Right lobe of liver (tissue), 6 donors: ENCODE results near the gene RAB5IF. TPM values are rescaled to one million over a fixed set of nuclear protein-coding genes. Genes with fewer than 3 reads are reported as not detected.
A peak's percentile ranks its signal among the peaks of the same experiment; 100 is the strongest.
"Not testable (repeated sequence)": the region's sequence is repeated elsewhere in the genome, so short reads cannot be mapped to it uniquely, and the experiment has no call there.

ENCODE experiments used
- ATAC-seq, 4 donors: fragments of 200-7000 bp; cut with Tn5 transposase; one replicate each; pipeline ENCODE4 v1.9.1; 2020; ENCODE audit warnings: mild to moderate bottlenecking in 4 of 4, moderate library complexity in 4 of 4
- DNase-seq, 3 donors: peaks; one replicate each; pipeline ENCODE4 v3.0.0-alpha.2; 2020
- H3K27ac ChIP-seq, 3 donors: fragments of 200-600 bp; one replicate each; pipeline ENCODE4 v1.8.0; 2022
- H3K27me3 ChIP-seq, 2 donors: fragments of 200-600 bp; one replicate each; pipeline ENCODE4 v1.8.0; 2022
- H3K36me3 ChIP-seq, 4 donors: fragments of 200-600 bp; sonication (generic) in 1 of 4; one replicate each; pipeline versions ENCODE4 v1.5.1 to v1.8.0; 2017 to 2022; ENCODE audit warnings: control low read depth in 1 of 4
- H3K4me1 ChIP-seq, 4 donors: fragments of 200-600 bp; sonication (generic) in 1 of 4; one replicate each; pipeline versions ENCODE4 v1.5.1 to v1.8.0; 2017 to 2022; ENCODE audit warnings: control low read depth in 1 of 4
- H3K4me3 ChIP-seq, 3 donors: fragments of 200-600 bp; one replicate each; pipeline ENCODE4 v1.8.0; 2022
- H3K9me3 ChIP-seq, 4 donors: fragments of 200-600 bp; sonication (generic) in 1 of 4; one replicate each; pipeline versions ENCODE4 v1.5.1 to v1.8.0; 2017 to 2022; ENCODE audit warnings: control low read depth in 1 of 4
- POLR2A ChIP-seq: fragments of 450-650 bp; IDR thresholded peaks from one replicate; pipeline ENCODE4 v1.6.1; 2017; ENCODE audit warnings: antibody characterized with exemption, mild to moderate bottlenecking
- WGBS: methylation state at CpG from one replicate; pipeline ENCODE4 v1.1.6; 2018; ENCODE audit warnings: low coverage, low lambda C conversion rate; ENCODE audit not compliant: insufficient coverage; ENCODE audit errors: missing lambda C conversion rate; 5-methylcytosine and 5-hydroxymethylcytosine counted together
- intact Hi-C, 2 donors: fragments of 100-400 bp; cut with DNase I; formaldehyde crosslinking; loops; one replicate each; pipeline versions ENCODE4 v1.11.2 to v1.14.1; 2022
- total RNA-seq, 6 experiments: library from RNA; depleted of rRNA in 2 of 6; stranded (reverse); fragments of >200 nt in 2 of 6; fragmentation: NEBNext Ultra II Directional in 3 of 6; extraction: Animal tissue kit (Norgen Biotek cat#: 25700) in 3 of 6; gene quantifications; one replicate each; pipeline versions ENCODE4 v1.1.0 to v1.2.4, GENCODE V29; 2016 to 2023
- TF ChIP-seq, protein P1 (sequence below), 4 donors: fragments of 200-600 bp in 3 of 4; fragments of 450-650 bp in 1 of 4; IDR thresholded peaks; one replicate each; pipeline versions ENCODE4 v1.5.1 to v1.8.0; 2016 to 2022; ENCODE audit warnings: antibody characterized with exemption in 4 of 4, mild to moderate bottlenecking in 2 of 4
- donor health status: DM: no; HTN: yes; CAD: no.
- donor health status: DM: no; HTN: no; CAD: no.
- donor health status: DM: no; HTN: no; CAD: no.
- donor health status: DM: no; HTN: yes; CAD: no.
- donor health status: DM: no; HTN: yes; CAD: no.

The RAB5IF gene
- total RNA-seq, 6 experiments from 2014 or later = 78.1 to 232 (median 125) TPM

GRCh38 chr20:36634342-36634741 lies 28.8 kb downstream of the RAB5IF start:
- 94% methylated on average over 6 of the region's 11 CpGs for WGBS
- no peak for DNase-seq
- intact Hi-C loops = no loop called here

GRCh38 chr20:36638876-36639400 lies 33.4 kb downstream of the RAB5IF start:
- DNase-seq, H3K27me3 ChIP-seq, H3K4me1 ChIP-seq, ATAC-seq, H3K9me3 ChIP-seq, H3K36me3 ChIP-seq, H3K4me3 ChIP-seq, intact Hi-C loops, H3K27ac ChIP-seq: not testable (repeated sequence)
- 91% methylated on average over 11 of the region's 12 CpGs for WGBS

More at GRCh38 chr20:36634342-36634741, 28.8 kb downstream of the RAB5IF start:
- Histone ChIP-seq H3K4me3 (no peak overlapping the region), H3K36me3 (no peaks in the 10 kb centered on the region), H3K27me3 (no peaks in the 10 kb centered on the region), H3K4me1 (no peaks in the 10 kb centered on the region), H3K9me3 (no peaks in the 10 kb centered on the region), H3K27ac (no peak overlapping the region)
- ATAC-seq = no peak
- TF ChIP-seq POLR2A = no peak
- TF ChIP-seq, protein P1, sequence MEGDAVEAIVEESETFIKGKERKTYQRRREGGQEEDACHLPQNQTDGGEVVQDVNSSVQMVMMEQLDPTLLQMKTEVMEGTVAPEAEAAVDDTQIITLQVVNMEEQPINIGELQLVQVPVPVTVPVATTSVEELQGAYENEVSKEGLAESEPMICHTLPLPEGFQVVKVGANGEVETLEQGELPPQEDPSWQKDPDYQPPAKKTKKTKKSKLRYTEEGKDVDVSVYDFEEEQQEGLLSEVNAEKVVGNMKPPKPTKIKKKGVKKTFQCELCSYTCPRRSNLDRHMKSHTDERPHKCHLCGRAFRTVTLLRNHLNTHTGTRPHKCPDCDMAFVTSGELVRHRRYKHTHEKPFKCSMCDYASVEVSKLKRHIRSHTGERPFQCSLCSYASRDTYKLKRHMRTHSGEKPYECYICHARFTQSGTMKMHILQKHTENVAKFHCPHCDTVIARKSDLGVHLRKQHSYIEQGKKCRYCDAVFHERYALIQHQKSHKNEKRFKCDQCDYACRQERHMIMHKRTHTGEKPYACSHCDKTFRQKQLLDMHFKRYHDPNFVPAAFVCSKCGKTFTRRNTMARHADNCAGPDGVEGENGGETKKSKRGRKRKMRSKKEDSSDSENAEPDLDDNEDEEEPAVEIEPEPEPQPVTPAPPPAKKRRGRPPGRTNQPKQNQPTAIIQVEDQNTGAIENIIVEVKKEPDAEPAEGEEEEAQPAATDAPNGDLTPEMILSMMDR (IDR thresholded peaks at IDR 0.05) = no peak

DNA sequence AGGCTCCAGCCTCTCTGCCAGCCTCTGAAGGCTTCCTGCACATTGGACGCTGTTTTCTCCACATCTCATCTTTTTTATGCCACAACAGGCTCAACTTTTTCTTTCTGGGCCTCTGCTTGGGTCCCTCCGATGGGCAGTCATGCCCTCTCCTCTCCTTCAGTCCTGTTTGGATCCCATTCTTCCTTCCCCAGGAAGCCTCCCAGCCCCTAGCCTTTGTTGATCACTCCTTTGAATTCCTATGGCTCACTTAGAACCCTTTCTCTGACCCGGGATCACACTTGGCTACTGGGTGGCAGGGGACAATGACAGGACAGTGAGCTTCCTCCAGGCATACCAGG lies 35.9 kb downstream of the RAB5IF start:
- no peaks in the 10 kb centered on the region for H3K4me1 ChIP-seq
- no peaks in the 10 kb centered on the region for H3K9me3 ChIP-seq
- H3K27me3 ChIP-seq = no peaks in the 10 kb centered on the region
- DNase-seq = no peak
- intact Hi-C loops = no loop called here
- H3K36me3 ChIP-seq = no peaks in the 10 kb centered on the region
- H3K4me3 ChIP-seq = no peak overlapping the region
- H3K27ac ChIP-seq = no peak overlapping the region
- 80% methylated on average over 2 of the region's 3 CpGs for WGBS
- TF ChIP-seq POLR2A = no peak
- TF ChIP-seq, protein P1 (IDR thresholded peaks at IDR 0.05) = no peak
- no peak for ATAC-seq

DNA sequence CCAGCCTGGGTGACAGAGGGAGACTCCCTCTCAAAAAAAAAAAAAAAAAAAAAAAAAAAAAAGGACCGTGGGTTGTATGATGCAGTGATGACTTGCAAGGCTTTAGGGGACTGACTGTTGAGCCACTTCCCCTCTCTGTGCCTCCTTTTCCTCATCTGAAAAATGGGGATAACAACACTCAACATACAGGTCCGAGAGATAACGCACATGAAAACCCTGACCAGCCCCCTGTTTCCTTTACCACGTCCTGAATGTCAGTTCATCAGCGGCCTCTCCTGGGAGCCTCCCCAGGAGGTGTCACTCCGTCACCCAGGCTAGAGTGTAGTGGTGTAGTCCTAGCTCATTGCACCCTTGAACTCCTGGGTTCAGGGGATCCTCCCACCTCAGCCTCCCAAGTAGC lies 36.6 kb downstream of the RAB5IF start:
- ATAC-seq (no peak), DNase-seq (no peak)
- Histone ChIP-seq H3K27me3 (no peaks in the 10 kb centered on the region), H3K9me3 (no peaks in the 10 kb centered on the region), H3K36me3 (no peaks in the 10 kb centered on the region), H3K4me3 (no peak overlapping the region), H3K27ac (no peak overlapping the region), H3K4me1 (no peaks in the 10 kb centered on the region)
- TF ChIP-seq POLR2A = no peak
- TF ChIP-seq, protein P1 (IDR thresholded peaks at IDR 0.05) = no peak
- WGBS = 80% methylated on average over 5 of the region's 6 CpGs
- intact Hi-C loops = no loop called here

GRCh38 chr20:36644032-36644705 lies 38.6 kb downstream of the RAB5IF start:
- TF ChIP-seq POLR2A = no peak
- TF ChIP-seq, protein P1 (IDR thresholded peaks at IDR 0.05) = no peak
- intact Hi-C loops = no loop called here
- Histone ChIP-seq H3K9me3 (no peaks in the 10 kb centered on the region), H3K36me3 (no peaks in the 10 kb centered on the region), H3K27me3 (no peaks in the 10 kb centered on the region), H3K4me1 (no peaks in the 10 kb centered on the region), H3K27ac (no peak overlapping the region), H3K4me3 (no peak overlapping the region)
- peak in 3 of 4 donors; percentile 38 to 47 (median 45) for ATAC-seq
- 51% methylated on average over 5 of the region's 5 CpGs for WGBS
- DNase-seq = no peak
